H54 (cell line): ENCODE data around the gene MESP2.
"Not testable (repeated sequence)": the region's sequence is repeated elsewhere in the genome, so short reads cannot be mapped to it uniquely, and the experiment has no call there.

Experiments used
- DNase-seq: peaks from one replicate; pipeline ENCODE4 v3.0.0; 2011; ENCODE audit warnings: low spot score, mixed read lengths; ENCODE audit not compliant: insufficient read length
- FAIRE-seq: peaks from 3 replicates; lab custom pipeline; 2011; peaks lifted over from hg19 to GRCh38; lab: Jason Lieb, UNC
- POLR2A ChIP-seq: IDR thresholded peaks from 2 replicates; pipeline ENCODE4 v1.6.1; 2011; ENCODE audit warnings: low read depth, mild to moderate bottlenecking, low read length

MESP2 gene

DNA sequence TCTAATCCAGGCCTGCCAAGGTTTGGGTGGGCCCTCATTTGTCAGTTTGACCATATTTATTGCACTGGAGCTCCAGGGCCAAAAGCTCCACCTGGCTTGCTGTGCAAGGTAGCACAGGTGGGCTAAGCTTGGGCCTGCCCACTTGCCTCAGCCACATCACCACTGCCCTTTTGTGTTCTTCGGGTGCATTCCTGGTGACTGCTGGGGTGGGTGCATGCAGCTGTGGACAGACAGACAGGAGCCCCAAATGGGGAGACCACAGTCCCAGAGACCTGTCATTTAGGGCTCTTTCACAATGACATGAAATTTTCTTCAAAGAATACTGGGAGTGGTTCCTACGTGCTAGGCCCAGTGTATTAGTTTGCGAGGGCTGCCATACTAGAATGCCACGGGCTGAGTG, 2.7 kb downstream of the MESP2 start:
- FAIRE-seq: no peak
- TF ChIP-seq POLR2A: no peak
- no peak for DNase-seq

- FAIRE-seq (no peak), DNase-seq (no peak)
- no peak for TF ChIP-seq POLR2A
Observed at GRCh38 chr15:89780601-89781000, 4.5 kb downstream of the MESP2 start.

GRCh38 chr15:89781055-89781454, 4.9 kb downstream of the MESP2 start:
- no peak for FAIRE-seq
- TF ChIP-seq POLR2A: no peak
- DNase-seq: no peak

DNA sequence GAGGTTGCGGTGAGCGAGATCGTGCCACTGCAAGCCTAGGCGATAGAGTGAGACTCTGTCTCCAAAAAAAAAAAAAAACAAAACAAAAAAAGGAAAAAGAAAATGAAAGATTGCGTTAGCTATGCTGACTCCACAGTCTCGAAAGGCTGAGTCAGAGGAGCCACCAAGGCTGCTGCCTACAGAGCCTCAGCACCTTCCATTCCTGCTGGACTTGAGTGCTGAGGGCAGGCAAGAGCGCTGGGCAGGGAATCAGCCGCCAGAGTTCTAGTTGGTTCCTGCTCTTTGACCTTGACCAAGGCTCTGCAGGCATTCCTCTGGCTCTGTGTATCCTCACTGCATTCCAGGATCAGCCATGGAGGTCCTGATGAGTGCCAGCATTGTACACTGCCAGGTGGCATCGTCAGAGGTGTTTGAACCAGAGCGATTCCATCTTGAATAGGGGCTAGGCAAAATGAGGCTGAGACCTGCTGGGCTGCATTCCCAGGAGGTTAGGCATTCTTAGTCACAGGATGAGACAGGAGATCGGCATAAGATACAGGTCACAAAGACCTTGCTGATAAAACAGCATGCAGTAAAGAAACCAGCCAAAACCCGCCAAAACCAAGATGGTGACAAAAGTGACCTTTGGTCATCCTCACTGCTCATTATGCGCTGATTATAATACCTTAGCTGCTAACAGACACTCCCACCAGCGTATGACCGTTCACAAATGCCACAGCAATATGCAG, 5.9 kb downstream of the MESP2 start:
- FAIRE-seq (no peak), DNase-seq (peak; percentile 38)
- TF ChIP-seq POLR2A: no peak

DNA sequence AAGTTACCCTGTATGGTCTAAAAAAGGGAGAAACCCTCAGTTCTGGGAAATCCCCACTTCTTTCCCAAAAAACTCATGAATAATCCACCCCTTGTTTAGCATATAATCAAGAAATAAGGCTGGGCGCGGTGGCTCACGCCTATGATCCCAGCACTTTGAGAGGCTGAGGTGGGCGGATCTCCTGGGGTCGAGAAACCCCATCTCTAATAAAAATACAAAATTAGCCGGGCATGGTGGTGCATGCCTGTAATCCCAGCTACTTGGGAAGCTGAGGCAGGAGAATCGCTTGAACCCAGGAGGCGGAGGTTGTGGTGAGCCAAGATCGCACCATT, 6.5 kb downstream of the MESP2 start:
- DNase-seq, FAIRE-seq: not testable (repeated sequence)

- TF ChIP-seq POLR2A: no peak
- no peak for FAIRE-seq
- no peak for DNase-seq
Observed at GRCh38 chr15:89783111-89783860, 7.2 kb downstream of the MESP2 start.

DNA sequence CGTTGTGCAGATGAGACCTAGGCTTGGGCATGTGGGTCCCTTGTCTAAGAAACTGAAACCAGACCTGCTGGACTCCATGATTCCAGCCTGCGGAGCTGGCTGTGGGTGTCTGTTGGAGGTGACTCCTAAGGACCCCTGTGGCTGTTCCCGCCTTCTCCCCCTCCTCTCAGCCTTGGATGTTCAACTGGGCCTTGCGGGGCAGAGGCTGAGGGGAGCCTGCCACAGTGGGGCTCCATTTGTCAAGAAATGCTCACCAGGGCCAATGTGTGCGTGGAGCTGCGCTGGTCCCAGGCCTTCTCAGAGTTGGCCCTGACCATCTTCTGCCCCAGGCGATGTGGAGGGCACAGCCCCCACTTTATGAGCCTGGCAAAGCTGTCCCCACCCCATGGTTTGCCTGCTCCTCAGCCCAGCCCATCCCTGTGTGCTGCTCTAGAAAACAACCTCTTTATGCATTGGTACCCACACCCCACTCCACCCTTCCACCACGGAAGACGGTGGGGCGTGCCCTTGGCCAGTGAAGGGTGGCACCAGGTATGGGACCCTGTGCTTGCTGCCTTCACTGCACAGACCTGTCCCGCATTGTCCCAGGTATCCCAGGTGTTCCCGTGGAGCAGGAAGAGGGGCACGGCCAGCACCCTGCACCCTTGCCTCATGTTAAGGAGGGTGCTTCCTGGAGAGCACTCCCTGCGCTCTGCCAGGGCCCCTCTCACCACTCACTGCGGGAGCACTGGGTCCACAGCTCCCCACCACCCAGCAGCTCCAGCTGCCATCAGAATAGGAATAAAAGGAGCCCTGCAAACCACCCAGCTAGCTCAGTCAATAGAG, 7.9 kb downstream of the MESP2 start:
- TF ChIP-seq POLR2A: no peak
- DNase-seq (no peak), FAIRE-seq (no peak)

- no peak for FAIRE-seq
- no peak for DNase-seq
- TF ChIP-seq POLR2A: no peak
Observed at GRCh38 chr15:89784686-89784960, 8.5 kb downstream of the MESP2 start.

GRCh38 chr15:89785064-89785773, 9.1 kb downstream of the MESP2 start:
- TF ChIP-seq POLR2A: no peak
- FAIRE-seq: no peak
- no peak for DNase-seq

- DNase-seq (no peak), FAIRE-seq (no peak)
- no peak for TF ChIP-seq POLR2A
Observed at GRCh38 chr15:89785774-89786140, 9.6 kb downstream of the MESP2 start.

DNA sequence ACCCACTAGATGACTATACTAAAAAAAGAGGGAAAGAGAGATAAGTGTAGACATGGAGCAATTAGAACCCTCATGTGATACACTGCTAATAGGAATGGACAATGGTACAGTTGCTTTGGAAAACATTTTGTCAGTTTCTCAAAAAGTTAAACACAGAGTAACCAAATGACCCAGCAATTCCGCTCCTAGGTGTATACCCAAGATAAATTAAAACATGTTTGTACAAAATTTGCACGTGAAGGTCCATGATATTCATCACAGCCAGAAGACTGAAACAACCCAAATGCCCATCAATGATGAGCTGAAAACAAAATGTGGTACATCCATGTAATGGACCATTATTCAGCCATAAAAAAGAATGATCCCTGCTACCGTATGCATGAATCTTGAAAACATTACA, 11.8 kb downstream of the MESP2 start:
- FAIRE-seq (no peak), DNase-seq (no peak)
- no peak for TF ChIP-seq POLR2A

DNA sequence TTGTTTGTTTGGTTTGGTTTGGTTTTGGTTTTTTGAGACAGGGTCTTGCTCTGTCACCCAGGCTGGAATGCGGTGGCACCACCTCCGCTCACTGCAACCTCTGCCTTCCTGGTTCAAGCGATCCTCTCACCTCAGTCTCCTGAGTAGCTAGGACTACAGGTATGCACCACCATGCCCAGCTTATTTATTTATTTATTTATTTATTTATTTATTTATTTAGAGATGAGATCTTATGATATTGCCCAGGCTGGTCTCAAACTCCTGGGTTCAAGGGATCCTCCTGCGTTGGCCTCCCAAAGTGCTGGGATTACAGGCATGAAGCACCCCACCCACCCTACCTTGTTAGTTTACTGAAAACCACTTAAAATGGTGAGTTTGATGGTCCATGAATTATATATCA, 12.5 kb downstream of the MESP2 start:
- DNase-seq, FAIRE-seq: not testable (repeated sequence)

GRCh38 chr15:89790206-89790605, 14.1 kb downstream of the MESP2 start:
- no peak for FAIRE-seq
- no peak for TF ChIP-seq POLR2A
- DNase-seq: no peak

- FAIRE-seq (no peak), DNase-seq (no peak)
- TF ChIP-seq POLR2A: no peak
Observed at GRCh38 chr15:89790661-89791060, 14.5 kb downstream of the MESP2 start.
